NT2/D1 (cell line): ENCODE measurements around the gene IST1.
A peak's percentile ranks its signal among the peaks of the same experiment; 100 is the strongest.

Source experiments
- DNase-seq: peaks from one replicate; pipeline ENCODE4 v3.0.0-alpha.2; 2011; ENCODE audit warnings: low read depth, low spot score
- H3K27me3 ChIP-seq: 2 replicates; pipeline ENCODE4 v1.6.0; 2011; ENCODE audit warnings: mild to moderate bottlenecking; ENCODE audit not compliant: insufficient read length, insufficient read depth
- H3K36me3 ChIP-seq: 2 replicates; pipeline ENCODE4 v1.6.1; 2011; ENCODE audit warnings: mild to moderate bottlenecking, low read length, mixed read lengths; ENCODE audit not compliant: insufficient read depth, insufficient read length
- H3K4me1 ChIP-seq: 2 replicates; pipeline ENCODE4 v1.5.1; 2011; ENCODE audit not compliant: insufficient read depth, insufficient read length
- H3K4me3 ChIP-seq: 2 replicates; pipeline ENCODE4 v1.5.1; 2011; ENCODE audit warnings: low read depth; ENCODE audit not compliant: insufficient read length
- H3K9ac ChIP-seq: 2 replicates; pipeline ENCODE4 v1.6.0; 2011; ENCODE audit warnings: low read depth; ENCODE audit not compliant: insufficient read length
- H3K9me3 ChIP-seq: 2 replicates; pipeline ENCODE4 v1.5.1; 2011; ENCODE audit warnings: mild to moderate bottlenecking, low read length; ENCODE audit not compliant: insufficient read depth
- SUZ12 ChIP-seq: IDR thresholded peaks from 2 replicates; pipeline ENCODE4 v1.6.1; 2011; ENCODE audit not compliant: insufficient read length, insufficient read depth; ENCODE audit errors: extremely low read depth
- YY1 ChIP-seq: IDR thresholded peaks from 2 replicates; pipeline ENCODE4 v1.6.1; 2011; ENCODE audit not compliant: insufficient read length, insufficient read depth
- ZNF274 ChIP-seq: IDR thresholded peaks from 2 replicates; pipeline ENCODE4 v1.6.1; 2011; ENCODE audit warnings: mild to moderate bottlenecking, low read depth, low read length

Gene IST1

GRCh38 chr16:71954180-71954579, 58.8 kb downstream of the IST1 start:
- no peak for DNase-seq
- H3K36me3 ChIP-seq: no peaks in the 10 kb centered on the region
- no peaks in the 10 kb centered on the region for H3K9me3 ChIP-seq
- no peak overlapping the region for H3K9ac ChIP-seq
- H3K4me1 ChIP-seq: no peaks in the 10 kb centered on the region
- H3K27me3 ChIP-seq: no peaks in the 10 kb centered on the region
- TF ChIP-seq YY1 (no peak), SUZ12 (no peak), ZNF274 (no peak)
- H3K4me3 ChIP-seq: no peak overlapping the region

- Histone ChIP-seq H3K9ac (no peak overlapping the region), H3K4me1 (no peaks in the 10 kb centered on the region), H3K4me3 (no peak overlapping the region), H3K36me3 (no peaks in the 10 kb centered on the region), H3K9me3 (no peaks in the 10 kb centered on the region), H3K27me3 (no peaks in the 10 kb centered on the region)
- TF ChIP-seq ZNF274 (no peak), YY1 (no peak), SUZ12 (no peak)
- DNase-seq: no peak
These were observed 59.4 kb downstream of the IST1 start for GRCh38 chr16:71954699-71955195.

GRCh38 chr16:71956486-71956885, 61.2 kb downstream of the IST1 start:
- H3K36me3 ChIP-seq: no peaks in the 10 kb centered on the region
- no peak for DNase-seq

DNA sequence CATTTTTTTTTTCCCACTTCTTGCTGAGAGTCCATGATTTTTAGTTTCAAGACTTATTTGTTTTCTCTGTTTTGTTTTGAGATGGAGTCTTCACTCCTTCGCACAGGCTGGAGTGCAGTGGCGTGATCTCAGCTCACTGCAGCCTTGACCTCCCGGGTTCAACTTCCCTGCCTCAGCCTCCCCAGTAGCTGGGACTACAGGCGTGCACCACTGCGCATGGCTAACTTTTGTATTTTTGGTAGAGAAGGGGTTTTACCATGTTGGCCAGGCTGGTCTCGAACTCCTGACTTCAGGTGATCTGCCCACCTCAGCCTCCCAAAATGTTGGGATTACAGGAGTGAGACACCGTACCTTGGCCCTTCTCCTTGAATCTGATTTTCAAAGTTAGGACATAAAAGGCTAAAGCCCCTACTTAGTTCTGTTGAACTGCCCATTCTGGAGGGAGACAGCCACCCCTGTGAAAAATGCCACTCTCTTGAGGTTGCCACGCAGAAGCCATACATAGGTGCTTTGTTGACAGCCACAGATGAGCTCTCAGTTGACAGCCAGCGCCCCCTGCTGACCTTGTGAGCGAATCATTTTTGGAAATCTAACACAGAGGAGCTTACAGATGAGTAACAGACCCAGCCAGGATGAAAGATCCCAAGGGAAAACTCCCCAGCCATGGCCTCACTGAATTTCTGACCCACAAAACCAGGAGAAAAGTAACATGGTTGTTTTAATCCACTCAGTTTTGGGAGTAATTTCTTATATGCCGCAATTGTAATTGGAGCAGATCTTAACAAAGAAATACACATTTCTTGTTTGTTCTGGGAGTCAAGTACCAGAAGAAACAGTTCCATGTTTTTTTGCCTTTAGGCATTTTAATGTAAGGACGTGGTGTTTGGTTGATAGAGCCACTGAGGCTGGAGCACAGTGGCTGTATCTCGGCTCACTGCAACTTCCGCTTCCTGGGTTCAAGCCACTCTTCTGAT, 66.0 kb downstream of the IST1 start:
- no peaks in the 10 kb centered on the region for H3K4me1 ChIP-seq

More at GRCh38 chr16:71956486-71956885, 61.2 kb downstream of the IST1 start:
- TF ChIP-seq YY1 (no peak), ZNF274 (no peak), SUZ12 (no peak)
- no peaks in the 10 kb centered on the region for H3K27me3 ChIP-seq
- H3K4me3 ChIP-seq: no peak overlapping the region
- H3K9me3 ChIP-seq: no peaks in the 10 kb centered on the region
- no peak overlapping the region for H3K9ac ChIP-seq
- no peaks in the 10 kb centered on the region for H3K4me1 ChIP-seq

DNA sequence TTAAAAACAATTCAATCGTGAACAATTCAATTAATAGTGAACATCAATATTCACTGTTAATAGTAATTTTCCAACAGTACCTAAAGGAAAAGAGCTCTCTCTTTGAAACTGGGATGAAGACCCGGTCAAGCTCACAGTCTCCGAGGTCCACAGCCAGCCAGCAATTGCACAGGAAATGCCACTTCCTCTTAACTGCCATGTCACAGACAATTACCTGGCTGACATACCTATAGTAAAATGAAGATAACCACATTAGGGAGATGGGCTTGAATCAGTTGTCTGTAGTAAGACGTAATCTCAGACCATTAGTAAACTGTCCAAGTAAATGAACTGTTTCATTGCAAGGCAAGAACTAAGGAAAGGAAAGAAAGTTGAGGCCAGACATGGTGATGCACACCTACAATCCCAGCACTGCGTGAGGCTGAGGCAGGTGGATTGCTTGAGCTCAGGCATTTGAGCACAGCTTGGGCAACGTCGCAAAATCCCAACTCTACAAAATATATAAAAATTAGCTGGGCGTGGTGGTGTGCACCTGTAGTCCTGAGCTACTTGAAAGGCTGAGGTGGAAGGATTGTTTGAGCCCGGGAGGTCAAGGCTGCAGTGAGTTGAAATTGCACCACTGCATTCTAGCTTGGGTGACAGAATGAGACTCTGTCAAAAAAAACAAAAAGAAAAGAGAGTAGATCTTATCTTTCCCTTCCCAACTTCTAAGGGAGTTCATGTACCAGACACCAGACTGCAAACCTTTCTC, 68.0 kb downstream of the IST1 start:
- no peaks in the 10 kb centered on the region for H3K9me3 ChIP-seq
- H3K27me3 ChIP-seq: no peaks in the 10 kb centered on the region
- no peaks in the 10 kb centered on the region for H3K36me3 ChIP-seq
- no peaks in the 10 kb centered on the region for H3K4me1 ChIP-seq
- no peak overlapping the region for H3K9ac ChIP-seq
- DNase-seq: no peak
- TF ChIP-seq ZNF274 (no peak), SUZ12 (no peak), YY1 (no peak)
- no peak overlapping the region for H3K4me3 ChIP-seq

More for the DNA sequence above, 66.0 kb downstream of the IST1 start:
- Histone ChIP-seq H3K36me3 (no peaks in the 10 kb centered on the region), H3K4me3 (no peak overlapping the region), H3K9me3 (no peaks in the 10 kb centered on the region), H3K9ac (no peak overlapping the region), H3K27me3 (no peaks in the 10 kb centered on the region)
- peak; percentile 72 for DNase-seq
- no peak for TF ChIP-seq SUZ12
- no peak for TF ChIP-seq ZNF274
- TF ChIP-seq YY1: no peak

DNA sequence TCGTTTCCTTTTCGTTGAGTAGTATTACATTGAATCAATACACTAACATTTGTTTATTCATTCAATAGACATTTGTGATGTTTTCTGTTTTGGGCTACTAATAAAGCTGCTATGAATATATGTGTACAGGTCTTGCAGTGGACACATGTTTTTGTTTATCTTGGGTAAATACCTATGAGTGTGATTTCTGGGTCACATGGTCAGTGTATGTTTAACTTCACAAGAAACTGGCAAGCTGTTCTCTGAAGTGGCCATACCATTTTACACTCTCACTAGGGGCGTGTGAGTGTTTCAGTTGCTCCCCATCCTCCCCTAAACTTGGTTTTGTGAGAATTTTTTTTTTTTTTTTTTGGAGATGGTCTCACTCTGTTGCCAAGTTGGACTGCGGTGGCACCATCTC, 69.9 kb downstream of the IST1 start:
- no peaks in the 10 kb centered on the region for H3K27me3 ChIP-seq
- TF ChIP-seq ZNF274 (no peak), YY1 (no peak), SUZ12 (no peak)
- no peaks in the 10 kb centered on the region for H3K36me3 ChIP-seq
- no peaks in the 10 kb centered on the region for H3K4me1 ChIP-seq
- no peaks in the 10 kb centered on the region for H3K9me3 ChIP-seq
- DNase-seq: no peak
- no peak overlapping the region for H3K4me3 ChIP-seq
- H3K9ac ChIP-seq: no peak overlapping the region

DNA sequence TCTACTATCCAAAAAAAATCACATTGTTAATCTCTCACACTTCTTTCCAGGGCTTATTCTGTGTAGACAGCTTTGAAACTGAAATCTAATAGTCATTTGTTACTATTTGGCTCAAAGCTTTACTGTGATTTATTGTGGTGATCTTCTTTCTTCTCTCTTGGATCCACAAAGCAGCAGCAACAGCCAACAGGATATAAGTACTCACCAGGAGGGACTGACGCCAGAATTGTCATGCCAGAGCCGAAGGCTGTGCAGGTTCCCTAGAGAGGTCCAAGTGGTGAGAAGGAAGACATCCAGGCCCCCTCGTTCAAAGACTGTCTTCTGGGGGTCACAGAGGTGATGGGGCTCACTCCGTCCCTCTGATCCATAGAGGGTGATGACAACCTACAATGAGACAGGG, 71.6 kb downstream of the IST1 start:
- H3K27me3 ChIP-seq: no peaks in the 10 kb centered on the region
- H3K36me3 ChIP-seq: no peaks in the 10 kb centered on the region
- H3K9me3 ChIP-seq: no peaks in the 10 kb centered on the region
- no peak for DNase-seq
- H3K9ac ChIP-seq: no peak overlapping the region
- H3K4me3 ChIP-seq: no peak overlapping the region
- TF ChIP-seq YY1: no peak
- no peak for TF ChIP-seq SUZ12
- no peak for TF ChIP-seq ZNF274
- H3K4me1 ChIP-seq: no peaks in the 10 kb centered on the region
